Measurements from ENCODE around the gene CKS1B. TPM values are rescaled to one million over a fixed set of nuclear protein-coding genes. Genes with fewer than 3 reads are reported as not detected.
A peak's percentile ranks its signal among the peaks of the same experiment; 100 is the strongest.

The CKS1B gene
- total and polyA plus RNA-seq, 7 donors = 10.2 to 104 (median 35.7) TPM

DNA sequence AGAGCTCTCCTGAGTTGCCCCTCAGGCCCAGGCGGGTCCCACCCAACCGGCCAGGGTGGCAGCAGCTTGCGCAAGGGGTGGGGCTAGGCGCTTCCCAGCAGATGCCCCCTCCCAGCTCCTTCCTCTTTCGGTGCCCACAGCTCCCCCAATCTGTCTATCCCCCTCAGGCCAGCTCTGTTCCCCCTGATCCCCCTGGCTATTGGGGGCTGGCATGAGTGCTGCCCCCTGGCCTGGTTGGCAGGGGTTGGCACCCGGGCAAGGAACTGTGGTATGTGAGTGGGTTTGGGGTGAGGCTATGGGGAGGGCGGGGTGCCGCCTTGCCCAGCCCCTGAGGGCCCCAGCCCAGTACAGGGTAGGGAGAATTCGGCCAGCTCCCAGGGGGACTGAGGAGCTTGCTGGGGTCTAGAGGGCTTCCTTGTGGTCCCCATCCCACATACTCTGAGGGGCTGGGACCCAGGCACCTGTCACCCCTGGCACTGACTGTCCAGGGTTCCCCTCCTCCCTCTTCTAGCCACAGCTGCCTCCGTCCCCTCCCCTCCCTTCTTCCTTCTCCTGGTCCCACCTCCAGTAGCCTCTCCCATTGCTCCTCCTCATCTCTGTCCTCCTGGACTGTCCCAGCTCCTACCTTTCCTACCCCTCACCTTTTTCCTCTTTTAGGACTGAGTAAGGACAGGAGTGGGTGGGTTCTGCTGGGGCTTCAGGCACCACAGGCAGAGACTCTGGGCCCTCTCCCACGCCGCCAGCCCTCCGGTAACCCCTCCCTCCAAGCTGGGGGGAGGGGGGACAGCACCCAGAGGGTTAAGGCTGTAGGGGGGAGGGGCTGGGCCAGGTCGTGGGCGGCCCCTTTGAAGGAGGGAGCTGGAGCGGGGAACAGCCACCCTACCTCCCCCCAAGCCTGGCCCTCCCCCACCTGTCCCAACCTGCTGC, 33.8 kb downstream of the CKS1B start:
- H3K27ac ChIP-seq = peak overlapping the region; percentile 96 to 99 (median 98)
- peak overlapping the region in 3 of 4 donors; percentile 15 to 32 (median 25) for H3K4me3 ChIP-seq
- no peaks in the 10 kb centered on the region for H3K36me3 ChIP-seq
- DNase-seq = no peak
- intact Hi-C loops (cut with DNase I) = no loop called here
- peaks cover 0 to 92% (median 78%) of the 10 kb centered on the region in 4 donors for H3K4me1 ChIP-seq
- no peak for TF ChIP-seq POLR2AphosphoS5 (IDR thresholded peaks at IDR 0.05)
- TF ChIP-seq POLR2A (IDR thresholded peaks at IDR 0.05) = peak in 1 of 2 donors; percentile 25
- H3K9me3 ChIP-seq = no peaks in the 10 kb centered on the region
- no peaks in the 10 kb centered on the region for H3K27me3 ChIP-seq
- WGBS, 2 donors = 14 to 56% methylated on average over 16 of the region's 16 CpGs

DNA sequence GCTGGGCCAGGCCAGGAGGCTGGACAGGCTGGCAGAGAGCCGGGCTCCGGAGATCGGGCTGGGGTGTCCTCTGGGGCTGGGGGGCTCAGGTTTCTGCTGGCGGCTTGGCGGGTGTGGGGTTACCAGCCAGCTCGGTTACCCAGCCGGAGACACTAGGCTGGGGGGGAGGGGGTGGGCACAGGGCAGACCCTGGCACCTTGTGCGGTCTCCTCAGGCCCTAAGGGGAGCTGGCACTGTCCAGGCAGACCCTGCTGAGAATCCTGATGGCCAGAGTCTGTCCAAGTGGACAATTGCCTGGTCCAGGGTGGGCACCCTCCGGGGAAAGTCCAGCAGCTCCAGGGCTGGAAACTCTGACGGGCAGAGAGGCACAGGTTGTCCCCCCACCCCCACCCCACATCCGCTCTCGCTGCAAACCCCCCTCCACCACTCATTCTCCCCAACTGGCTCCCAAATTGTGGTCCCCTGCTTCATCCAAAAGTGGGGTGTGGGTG, 34.8 kb downstream of the CKS1B start:
- DNase-seq = no peak
- Histone ChIP-seq H3K36me3 (peaks cover 0 to 4% (median 0%) of the 10 kb centered on the region in 4 donors), H3K27me3 (no peaks in the 10 kb centered on the region), H3K9me3 (no peaks in the 10 kb centered on the region), H3K4me3 (peak overlapping the region in 2 of 4 donors; percentile 15 to 25), H3K27ac (peak overlapping the region; percentile 96 to 99 (median 98)), H3K4me1 (peaks cover 0 to 93% (median 76%) of the 10 kb centered on the region in 4 donors)
- WGBS, 2 donors = 75 to 77% methylated on average over 12 of the region's 12 CpGs
- intact Hi-C loops (cut with DNase I) = no loop called here
- TF ChIP-seq POLR2A (IDR thresholded peaks at IDR 0.05) = no peak
- no peak for TF ChIP-seq POLR2AphosphoS5 (IDR thresholded peaks at IDR 0.05)
- no peak for TF ChIP-seq EP300 (IDR thresholded peaks at IDR 0.05)
- TF ChIP-seq, protein P1, sequence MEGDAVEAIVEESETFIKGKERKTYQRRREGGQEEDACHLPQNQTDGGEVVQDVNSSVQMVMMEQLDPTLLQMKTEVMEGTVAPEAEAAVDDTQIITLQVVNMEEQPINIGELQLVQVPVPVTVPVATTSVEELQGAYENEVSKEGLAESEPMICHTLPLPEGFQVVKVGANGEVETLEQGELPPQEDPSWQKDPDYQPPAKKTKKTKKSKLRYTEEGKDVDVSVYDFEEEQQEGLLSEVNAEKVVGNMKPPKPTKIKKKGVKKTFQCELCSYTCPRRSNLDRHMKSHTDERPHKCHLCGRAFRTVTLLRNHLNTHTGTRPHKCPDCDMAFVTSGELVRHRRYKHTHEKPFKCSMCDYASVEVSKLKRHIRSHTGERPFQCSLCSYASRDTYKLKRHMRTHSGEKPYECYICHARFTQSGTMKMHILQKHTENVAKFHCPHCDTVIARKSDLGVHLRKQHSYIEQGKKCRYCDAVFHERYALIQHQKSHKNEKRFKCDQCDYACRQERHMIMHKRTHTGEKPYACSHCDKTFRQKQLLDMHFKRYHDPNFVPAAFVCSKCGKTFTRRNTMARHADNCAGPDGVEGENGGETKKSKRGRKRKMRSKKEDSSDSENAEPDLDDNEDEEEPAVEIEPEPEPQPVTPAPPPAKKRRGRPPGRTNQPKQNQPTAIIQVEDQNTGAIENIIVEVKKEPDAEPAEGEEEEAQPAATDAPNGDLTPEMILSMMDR (IDR thresholded peaks at IDR 0.05) = no peak

DNA sequence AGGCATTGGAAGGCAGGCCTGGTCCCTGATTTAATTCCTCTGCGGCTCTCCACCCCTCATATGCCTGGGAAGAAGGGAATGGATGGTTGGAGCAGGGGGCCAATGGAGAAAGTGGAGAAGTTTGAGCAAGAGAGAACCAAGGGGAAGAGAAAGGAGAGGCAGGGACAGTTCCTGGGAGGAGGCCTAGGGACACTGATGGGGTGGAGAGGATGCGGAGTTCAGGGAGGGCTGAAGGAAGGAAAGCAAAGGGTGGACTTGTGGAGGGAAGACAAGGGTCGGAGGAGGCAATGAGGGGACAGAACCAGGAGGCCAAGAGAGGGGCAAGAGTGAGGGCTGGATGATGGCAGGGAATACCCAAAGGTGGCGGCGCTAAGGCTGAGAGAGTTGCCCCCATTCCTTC, 35.3 kb downstream of the CKS1B start:
- TF ChIP-seq EP300 (IDR thresholded peaks at IDR 0.05) = no peak
- no peak for TF ChIP-seq POLR2A (IDR thresholded peaks at IDR 0.05)
- no peak for TF ChIP-seq POLR2AphosphoS5 (IDR thresholded peaks at IDR 0.05)
- TF ChIP-seq, protein P1 (IDR thresholded peaks at IDR 0.05) = no peak
- H3K27me3 ChIP-seq = no peaks in the 10 kb centered on the region
- intact Hi-C loops (cut with DNase I) = no loop called here
- peak overlapping the region; percentile 29 to 98 (median 97) for H3K27ac ChIP-seq
- H3K36me3 ChIP-seq = peaks cover 0 to 9% (median 3%) of the 10 kb centered on the region in 4 donors
- WGBS, 2 donors = 84 to 90% methylated on average over 5 of the region's 5 CpGs
- no peaks in the 10 kb centered on the region for H3K9me3 ChIP-seq
- H3K4me3 ChIP-seq = no peak overlapping the region
- peaks cover 0 to 88% (median 71%) of the 10 kb centered on the region in 4 donors for H3K4me1 ChIP-seq
- DNase-seq = no peak

DNA sequence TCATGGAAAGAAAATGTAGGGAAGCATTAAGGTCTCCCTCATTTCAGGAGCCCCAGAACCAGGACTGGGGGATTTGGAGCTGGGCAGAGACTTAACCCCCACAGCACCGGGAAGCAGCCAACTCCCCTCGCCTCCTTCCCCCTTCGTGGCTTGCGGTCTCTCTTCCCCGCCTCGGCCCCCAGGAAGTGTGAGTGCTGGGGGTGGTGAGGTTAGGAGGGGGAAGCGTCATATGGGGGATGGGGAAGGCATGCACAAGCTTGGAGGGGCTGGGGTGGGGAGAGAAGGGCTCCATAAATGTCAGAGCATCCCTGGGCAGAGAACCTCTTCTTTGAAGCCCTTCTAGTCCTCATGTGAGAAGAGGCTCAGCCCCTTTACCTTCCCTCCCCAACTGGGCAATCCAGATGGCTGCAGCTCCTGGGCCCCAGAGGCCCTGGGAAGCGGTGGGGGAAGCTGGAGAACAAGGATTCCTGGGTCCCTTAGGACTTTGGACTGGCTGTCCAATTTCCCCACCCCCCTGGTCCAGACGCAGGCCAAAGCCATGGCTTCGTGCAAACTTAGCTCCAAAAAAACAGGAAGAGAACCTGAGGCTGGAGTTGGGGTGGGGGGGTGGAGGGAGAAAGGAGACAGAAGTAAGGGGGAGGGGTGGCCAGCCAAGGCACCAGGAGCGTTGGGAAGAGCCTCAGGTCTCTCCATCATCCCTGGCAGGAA, 35.9 kb downstream of the CKS1B start:
- H3K9me3 ChIP-seq = no peaks in the 10 kb centered on the region
- no peak for TF ChIP-seq EP300 (IDR thresholded peaks at IDR 0.05)
- TF ChIP-seq POLR2AphosphoS5 (IDR thresholded peaks at IDR 0.05) = no peak
- TF ChIP-seq, protein P1 (IDR thresholded peaks at IDR 0.05) = no peak
- TF ChIP-seq POLR2A (IDR thresholded peaks at IDR 0.05) = no peak
- H3K4me1 ChIP-seq = peaks cover 0 to 82% (median 65%) of the 10 kb centered on the region in 4 donors
- peak overlapping the region; percentile 64 to 98 (median 97) for H3K27ac ChIP-seq
- peaks cover 0 to 15% (median 7%) of the 10 kb centered on the region in 4 donors for H3K36me3 ChIP-seq
- intact Hi-C loops (cut with DNase I) = no loop called here
- no peaks in the 10 kb centered on the region for H3K27me3 ChIP-seq
- 33 to 40% methylated on average over 11 of the region's 11 CpGs for WGBS, 2 donors
- no peak overlapping the region for H3K4me3 ChIP-seq
- no peak for DNase-seq

Measured in sigmoid colon (tissue), 7 donors.